ENCODE data around the gene MIR17HG.
A peak's percentile ranks its signal among the peaks of the same experiment; 100 is the strongest.
"Not testable (repeated sequence)": the region's sequence is repeated elsewhere in the genome, so short reads cannot be mapped to it uniquely, and the experiment has no call there.

The MIR17HG gene

GRCh38 chr13:91347202-91347995 lies at the start of gene MIR17HG:
Gene MIR17HG, plus strand, starts transcription at chr13:91347687.
- peak; percentile 96 for DNase-seq

- DNase-seq, result no peak
Measured at GRCh38 chr13:91298060-91298459, 49.4 kb upstream of the MIR17HG start.

GRCh38 chr13:91302111-91302510 lies 45.4 kb upstream of the MIR17HG start:
- DNase-seq, result no peak

- DNase-seq, result no peak
Measured at GRCh38 chr13:91303031-91303430, 44.5 kb upstream of the MIR17HG start.

GRCh38 chr13:91304741-91305140 lies 42.7 kb upstream of the MIR17HG start:
- no peak for DNase-seq

GRCh38 chr13:91305652-91306051 lies 41.8 kb upstream of the MIR17HG start:
- DNase-seq, result no peak

- no peak for DNase-seq
Measured at GRCh38 chr13:91307887-91308286, 39.6 kb upstream of the MIR17HG start.

- no peak for DNase-seq
Measured at GRCh38 chr13:91308299-91308698, 39.2 kb upstream of the MIR17HG start.

GRCh38 chr13:91311491-91311890 lies 36.0 kb upstream of the MIR17HG start:
- no peak for DNase-seq

GRCh38 chr13:91312324-91312723 lies 35.2 kb upstream of the MIR17HG start:
- DNase-seq, result no peak

GRCh38 chr13:91313103-91313502 lies 34.4 kb upstream of the MIR17HG start:
- no peak for DNase-seq

- no peak for DNase-seq
Measured at GRCh38 chr13:91313581-91313980, 33.9 kb upstream of the MIR17HG start.

- DNase-seq, result no peak
Measured at GRCh38 chr13:91314888-91315287, 32.6 kb upstream of the MIR17HG start.

- no peak for DNase-seq
Measured at GRCh38 chr13:91318886-91319285, 28.6 kb upstream of the MIR17HG start.

GRCh38 chr13:91319996-91320395 lies 27.5 kb upstream of the MIR17HG start:
- no peak for DNase-seq

- DNase-seq, result not testable (repeated sequence)
Measured at GRCh38 chr13:91320990-91321389, 26.5 kb upstream of the MIR17HG start.

- DNase-seq, result no peak
Measured at GRCh38 chr13:91323349-91323748, 24.1 kb upstream of the MIR17HG start.

GRCh38 chr13:91326146-91326545 lies 21.3 kb upstream of the MIR17HG start:
- no peak for DNase-seq

GRCh38 chr13:91328726-91329125 lies 18.8 kb upstream of the MIR17HG start:
- no peak for DNase-seq

- no peak for DNase-seq
Measured at GRCh38 chr13:91329733-91330132, 17.8 kb upstream of the MIR17HG start.

- no peak for DNase-seq
Measured at GRCh38 chr13:91331047-91331915, 16.2 kb upstream of the MIR17HG start.

GRCh38 chr13:91346062-91346461 lies 1.4 kb upstream of the MIR17HG start:
- DNase-seq, result no peak

- DNase-seq, result peak; percentile 81
Measured at GRCh38 chr13:91346850-91347201, 661 bp upstream of the MIR17HG start.
